Mesenchymal stem cell (in vitro differentiated cells and primary cell): ENCODE measurements around the gene RTRAF.

Source experiments
- DNase-seq: peaks from one replicate; pipeline ENCODE4 v3.0.0-alpha.2; 2013
- H2AFZ ChIP-seq: one replicate; pipeline ENCODE4 v1.6.1; 2013; ENCODE audit warnings: low read depth, mild to moderate bottlenecking, control low read depth, inconsistent platforms, low read length, moderate library complexity
- H2AK5ac ChIP-seq: 2 replicates; pipeline ENCODE4 v1.6.1; 2013; ENCODE audit warnings: low read length, moderate library complexity, mild to moderate bottlenecking, inconsistent platforms; ENCODE audit not compliant: severe bottlenecking
- H2BK120ac ChIP-seq: one replicate; pipeline ENCODE4 v1.6.1; 2013; ENCODE audit warnings: low read depth, mild to moderate bottlenecking, inconsistent platforms, low read length, moderate library complexity
- H2BK12ac ChIP-seq, 2 experiments: one replicate each; pipeline ENCODE4 v1.6.1; 2013; ENCODE audit warnings: inconsistent platforms in 2 of 2, low read length in 2 of 2, mild to moderate bottlenecking in 2 of 2, moderate library complexity in 2 of 2, control low read depth in 1 of 2
- H2BK15ac ChIP-seq: one replicate; pipeline ENCODE4 v1.6.1; 2013; ENCODE audit warnings: mild to moderate bottlenecking, low read depth, inconsistent platforms; ENCODE audit not compliant: poor library complexity, severe bottlenecking
- H2BK5ac ChIP-seq: 2 replicates; pipeline ENCODE4 v1.6.1; 2013; ENCODE audit warnings: low read depth, mild to moderate bottlenecking, low read length, control low read depth, inconsistent platforms; ENCODE audit not compliant: poor library complexity, severe bottlenecking
- H3K14ac ChIP-seq, 2 experiments: one replicate each; pipeline ENCODE4 v1.6.1; 2013; ENCODE audit warnings: inconsistent platforms in 2 of 2, low read length in 2 of 2, control low read depth in 1 of 2, mild to moderate bottlenecking in 1 of 2, moderate library complexity in 1 of 2
- H3K18ac ChIP-seq, 2 experiments: one replicate each; pipeline ENCODE4 v1.6.1; 2013; ENCODE audit warnings: inconsistent platforms in 2 of 2, low read length in 2 of 2, control low read depth in 1 of 2, low read depth in 1 of 2, mild to moderate bottlenecking in 1 of 2
- H3K23ac ChIP-seq, 2 experiments: one replicate each; pipeline ENCODE4 v1.6.1; 2013; ENCODE audit warnings: inconsistent platforms in 2 of 2, low read length in 2 of 2, mild to moderate bottlenecking in 2 of 2, moderate library complexity in 2 of 2, control low read depth in 1 of 2
- H3K27ac ChIP-seq: 2 replicates; pipeline ENCODE4 v1.5.1; 2013; ENCODE audit warnings: mild to moderate bottlenecking, moderate library complexity, low read length, control low read depth, inconsistent platforms; ENCODE audit not compliant: poor library complexity, severe bottlenecking
- H3K27me3 ChIP-seq, 2 experiments: 2 replicates each; pipeline versions ENCODE4 v1.6.1 to v1.7.0; 2013; ENCODE audit warnings: low read length in 2 of 2, mild to moderate bottlenecking in 2 of 2, moderate library complexity in 2 of 2, control low read depth in 1 of 2, inconsistent platforms in 1 of 2; ENCODE audit not compliant: control insufficient read depth in 1 of 2, insufficient read depth in 1 of 2
- H3K36me3 ChIP-seq, 2 experiments: 2 replicates each; pipeline versions ENCODE4 v1.6.1 to v1.7.0; 2013; ENCODE audit warnings: low read length in 2 of 2, control low read depth in 1 of 2, inconsistent platforms in 1 of 2, low read depth in 1 of 2, mild to moderate bottlenecking in 1 of 2; ENCODE audit not compliant: insufficient read depth in 2 of 2, control insufficient read depth in 1 of 2
- H3K4ac ChIP-seq, 2 experiments: one replicate each; pipeline ENCODE4 v1.6.1; 2013; ENCODE audit warnings: inconsistent platforms in 2 of 2, low read length in 2 of 2, mild to moderate bottlenecking in 2 of 2, moderate library complexity in 2 of 2, control low read depth in 1 of 2, low read depth in 1 of 2
- H3K4me1 ChIP-seq: 2 replicates; pipeline ENCODE4 v1.6.1; 2013; ENCODE audit warnings: low read depth, low read length, control low read depth; ENCODE audit not compliant: control insufficient read depth, insufficient read depth
- H3K4me2 ChIP-seq: 2 replicates; pipeline ENCODE4 v1.6.1; 2013; ENCODE audit warnings: low read length, mild to moderate bottlenecking, inconsistent platforms; ENCODE audit not compliant: poor library complexity, severe bottlenecking
- H3K4me3 ChIP-seq, 2 experiments: 2 replicates each; pipeline versions ENCODE4 v1.5.1 to v1.7.0; 2013; ENCODE audit warnings: low read length in 2 of 2, mild to moderate bottlenecking in 2 of 2, control low read depth in 1 of 2, low read depth in 1 of 2; ENCODE audit not compliant: insufficient read depth in 1 of 2
- H3K79me1 ChIP-seq: replicated peaks from 2 replicates; pipeline ENCODE4 v1.6.1; 2013; ENCODE audit warnings: mild to moderate bottlenecking, control low read depth, low read length, inconsistent platforms; ENCODE audit not compliant: poor library complexity, severe bottlenecking
- H3K9ac ChIP-seq: 2 replicates; pipeline ENCODE4 v1.7.0; 2013; ENCODE audit warnings: mild to moderate bottlenecking, low read length, moderate library complexity
- H3K9me3 ChIP-seq: 2 replicates; pipeline ENCODE4 v1.7.0; 2013; ENCODE audit warnings: mild to moderate bottlenecking, low read length; ENCODE audit not compliant: control insufficient read depth
- H4K8ac ChIP-seq: one replicate; pipeline ENCODE4 v1.6.1; 2013; ENCODE audit warnings: inconsistent platforms, mild to moderate bottlenecking, low read length, moderate library complexity
- H4K91ac ChIP-seq: one replicate; pipeline ENCODE4 v1.6.1; 2013; ENCODE audit warnings: mild to moderate bottlenecking, low read length, inconsistent platforms
- WGBS: methylation state at CpG from one replicate; pipeline ENCODE4 v1.1.7; 2013; ENCODE audit warnings: mixed read lengths; 5-methylcytosine and 5-hydroxymethylcytosine counted together

The RTRAF gene

GRCh38 chr14:51999084-51999483 is 9.7 kb downstream of the RTRAF start:
- no peak overlapping the region for H3K4ac ChIP-seq
- H3K4me2 ChIP-seq, result no peak overlapping the region
- no peak overlapping the region for H3K14ac ChIP-seq
- no peak for DNase-seq
- peaks cover 9% of the 10 kb centered on the region for H3K79me1 ChIP-seq
- no peak overlapping the region for H2AK5ac ChIP-seq
- H2BK120ac ChIP-seq, result no peak overlapping the region
- no peak overlapping the region for H2BK15ac ChIP-seq
- no peaks in the 10 kb centered on the region for H3K4me1 ChIP-seq
- H3K27ac ChIP-seq, result no peak overlapping the region
- H4K91ac ChIP-seq, result no peak overlapping the region
- no peak overlapping the region for H4K8ac ChIP-seq
- no peak overlapping the region for H2AFZ ChIP-seq
- H2BK12ac ChIP-seq, result no peak overlapping the region
- H2BK5ac ChIP-seq, result no peak overlapping the region
- WGBS, result 100% methylated on average over 2 of the region's 2 CpGs
- H3K23ac ChIP-seq, result no peak overlapping the region
- H3K27me3 ChIP-seq, result no peaks in the 10 kb centered on the region
- no peak overlapping the region for H3K4me3 ChIP-seq
- H3K18ac ChIP-seq, result no peak overlapping the region
- no peaks in the 10 kb centered on the region for H3K9me3 ChIP-seq
- peaks cover 6 to 81% of the 10 kb centered on the region in 2 experiments for H3K36me3 ChIP-seq
- peak overlapping the region; percentile 76 for H3K9ac ChIP-seq

GRCh38 chr14:52000019-52000582 is 10.8 kb downstream of the RTRAF start:
- H3K27ac ChIP-seq, result no peak overlapping the region
- WGBS, result no CpG with 5 or more reads among the region's 3 CpGs
- no peak overlapping the region for H2BK5ac ChIP-seq
- peak overlapping the region; percentile 76 for H3K9ac ChIP-seq
- H3K36me3 ChIP-seq, result peaks cover 6 to 81% of the 10 kb centered on the region in 2 experiments
- no peaks in the 10 kb centered on the region for H3K4me1 ChIP-seq
- no peak overlapping the region for H2BK15ac ChIP-seq
- H3K14ac ChIP-seq, result no peak overlapping the region
- no peak overlapping the region for H3K18ac ChIP-seq
- H3K23ac ChIP-seq, result no peak overlapping the region
- no peak overlapping the region for H4K91ac ChIP-seq
- peaks cover 11% of the 10 kb centered on the region for H3K79me1 ChIP-seq
- no peak overlapping the region for H2AK5ac ChIP-seq
- no peaks in the 10 kb centered on the region for H3K9me3 ChIP-seq
- H2AFZ ChIP-seq, result no peak overlapping the region
- no peak overlapping the region for H2BK120ac ChIP-seq
- no peaks in the 10 kb centered on the region for H3K27me3 ChIP-seq
- no peak overlapping the region for H3K4me3 ChIP-seq
- no peak overlapping the region for H2BK12ac ChIP-seq
- H3K4ac ChIP-seq, result no peak overlapping the region
- no peak for DNase-seq
- no peak overlapping the region for H3K4me2 ChIP-seq
- no peak overlapping the region for H4K8ac ChIP-seq

- Histone ChIP-seq H3K79me1 (peaks cover 11% of the 10 kb centered on the region), H3K14ac (no peak overlapping the region), H3K4ac (no peak overlapping the region), H2BK15ac (no peak overlapping the region), H3K4me1 (no peaks in the 10 kb centered on the region), H2BK5ac (no peak overlapping the region), H2AFZ (no peak overlapping the region), H2BK12ac (no peak overlapping the region), H3K9ac (peak overlapping the region; percentile 76), H4K8ac (no peak overlapping the region), H3K27ac (no peak overlapping the region), H3K27me3 (no peaks in the 10 kb centered on the region), H3K23ac (no peak overlapping the region), H4K91ac (no peak overlapping the region), H3K9me3 (no peaks in the 10 kb centered on the region), H3K36me3 (peaks cover 6 to 81% of the 10 kb centered on the region in 2 experiments), H2BK120ac (no peak overlapping the region), H3K4me2 (no peak overlapping the region), H3K18ac (no peak overlapping the region), H2AK5ac (no peak overlapping the region), H3K4me3 (no peak overlapping the region)
- DNase-seq, result no peak
- 100% methylated on average over 1 of the region's 3 CpGs for WGBS
These were observed 11.3 kb downstream of the RTRAF start for GRCh38 chr14:52000696-52001095.

GRCh38 chr14:52002542-52002941 is 13.2 kb downstream of the RTRAF start:
- Histone ChIP-seq H3K79me1 (peaks cover 13% of the 10 kb centered on the region), H3K4me3 (no peak overlapping the region), H3K14ac (no peak overlapping the region), H3K27ac (no peak overlapping the region), H3K18ac (no peak overlapping the region), H3K4me2 (no peak overlapping the region), H3K27me3 (no peaks in the 10 kb centered on the region), H4K91ac (no peak overlapping the region), H2AFZ (no peak overlapping the region), H2AK5ac (no peak overlapping the region), H3K4me1 (no peaks in the 10 kb centered on the region), H2BK12ac (no peak overlapping the region), H3K23ac (no peak overlapping the region), H3K36me3 (peaks cover 6 to 87% of the 10 kb centered on the region in 2 experiments), H3K4ac (no peak overlapping the region), H3K9ac (no peak overlapping the region), H4K8ac (no peak overlapping the region), H3K9me3 (no peaks in the 10 kb centered on the region), H2BK5ac (no peak overlapping the region), H2BK15ac (no peak overlapping the region), H2BK120ac (no peak overlapping the region)
- WGBS, result 100% methylated on average over 1 of the region's 4 CpGs
- no peak for DNase-seq
